GM12878 (cell line): ENCODE measurements around the gene PRM3. TPM values are rescaled to one million over a fixed set of nuclear protein-coding genes. Genes with fewer than 3 reads are reported as not detected.

Experiments used
- ATF2 ChIP-seq: IDR thresholded peaks from 2 replicates; pipeline ENCODE4 v1.6.1; 2012; ENCODE audit warnings: low read length, inconsistent platforms
- CREB1 ChIP-seq: IDR thresholded peaks from 2 replicates; pipeline ENCODE4 v1.6.1; 2012; ENCODE audit warnings: low read depth, mild to moderate bottlenecking, inconsistent platforms
- DPF2 ChIP-seq: fragments of 450-650 bp; IDR thresholded peaks from 2 replicates; pipeline ENCODE4 v1.6.1; 2017; ENCODE audit warnings: mild to moderate bottlenecking
- HCFC1 ChIP-seq: fragments of 150-350 bp; IDR thresholded peaks from 2 replicates; pipeline ENCODE4 v1.6.1; 2014; ENCODE audit warnings: low read length
- MEF2B ChIP-seq: fragments of 450-650 bp; IDR thresholded peaks from 2 replicates; pipeline ENCODE4 v1.6.1; 2018; ENCODE audit warnings: mild to moderate bottlenecking, moderate library complexity; ENCODE audit not compliant: partially characterized antibody, poor library complexity, severe bottlenecking
- PKNOX1 ChIP-seq: fragments of 450-650 bp; IDR thresholded peaks from 2 replicates; pipeline ENCODE4 v1.6.1; 2016; ENCODE audit warnings: mild to moderate bottlenecking
- POLR2A ChIP-seq: IDR thresholded peaks from 2 replicates; pipeline ENCODE4 v1.6.1; 2011; ENCODE audit warnings: low read depth, mild to moderate bottlenecking, low read length
- POLR2AphosphoS2 ChIP-seq: IDR thresholded peaks from 2 replicates; pipeline ENCODE4 v1.6.1; 2011; ENCODE audit warnings: low read depth, mild to moderate bottlenecking, low read length, improper control_type of control experiment, moderate library complexity
- PRDM15 ChIP-seq: fragments of 450-650 bp; formaldehyde crosslinking; IDR thresholded peaks from 2 replicates; pipeline ENCODE4 v1.4.0; 2020; ENCODE audit warnings: mild to moderate bottlenecking, moderate library complexity
- SMARCA5 ChIP-seq: fragments of 450-650 bp; IDR thresholded peaks from 2 replicates; pipeline ENCODE4 v1.6.1; 2017; ENCODE audit warnings: mild to moderate bottlenecking
- SMC3 ChIP-seq: IDR thresholded peaks from 2 replicates; pipeline ENCODE4 v1.6.1; 2011; ENCODE audit warnings: low read length, improper control_type of control experiment, borderline replicate concordance
- STAT1 ChIP-seq: fragments of 450-650 bp; conservative IDR thresholded peaks from 2 replicates; pipeline ENCODE4 v1.6.1; 2014; ENCODE audit warnings: antibody characterized with exemption, mild to moderate bottlenecking
- TARDBP ChIP-seq: IDR thresholded peaks from 2 replicates; pipeline ENCODE4 v1.6.1; 2016; ENCODE audit warnings: borderline replicate concordance
- ZBED1 ChIP-seq: IDR thresholded peaks from 2 replicates; pipeline ENCODE4 v1.6.1; 2016; ENCODE audit warnings: borderline replicate concordance
- ZBTB4 ChIP-seq: fragments of 450-650 bp; formaldehyde crosslinking; IDR thresholded peaks from 2 replicates; pipeline ENCODE4 v1.4.0; 2022; ENCODE audit warnings: mild to moderate bottlenecking, moderate library complexity
- ZNF274 ChIP-seq: IDR thresholded peaks from one replicate; pipeline ENCODE4 v1.8.0; 2011; ENCODE audit not compliant: insufficient read length, insufficient read depth
- polyA plus RNA-seq, 11 experiments: library from polyadenylated mRNA; depleted of rRNA in 4 of 11; unstranded in 6 of 11; stranded (reverse) in 5 of 11; fragments of >200 nt; fragmentation: Nextera tagmentation in 4 of 11; fragmentation: Illumina TruSeq in 1 of 11; extraction: Ambion mirVana in 4 of 11; extraction: Trizol in 1 of 11; gene quantifications; 1 replicate in 1 of 11; 2 replicates in 10 of 11; pipeline versions ENCODE4 v1.2.1 to v1.2.3, GENCODE V29; 2011 to 2016; ENCODE audit warnings: inconsistent platforms in 2 of 11, missing spikeins in 2 of 11, low read depth in 1 of 11
- total RNA-seq, 4 experiments: library from RNA; depleted of rRNA in 3 of 4; stranded (reverse); fragments of >200 nt in 3 of 4; fragmentation: Illumina TruSeq in 1 of 4; extraction: Trizol in 1 of 4; gene quantifications; 2 replicates each; pipeline versions ENCODE4 v1.2.1 to v1.2.3, GENCODE V29; 2013 to 2021
- TF ChIP-seq, protein P1 (sequence below): fragments of 450-650 bp; IDR thresholded peaks from 2 replicates; pipeline ENCODE4 v1.6.1; 2017; ENCODE audit warnings: mild to moderate bottlenecking, moderate library complexity

The PRM3 gene
- total and polyA plus RNA-seq, 10 of the 15 experiments (the other 5 are each of a cell fraction or from before 2014, with no cell fraction given): not detected

DNA sequence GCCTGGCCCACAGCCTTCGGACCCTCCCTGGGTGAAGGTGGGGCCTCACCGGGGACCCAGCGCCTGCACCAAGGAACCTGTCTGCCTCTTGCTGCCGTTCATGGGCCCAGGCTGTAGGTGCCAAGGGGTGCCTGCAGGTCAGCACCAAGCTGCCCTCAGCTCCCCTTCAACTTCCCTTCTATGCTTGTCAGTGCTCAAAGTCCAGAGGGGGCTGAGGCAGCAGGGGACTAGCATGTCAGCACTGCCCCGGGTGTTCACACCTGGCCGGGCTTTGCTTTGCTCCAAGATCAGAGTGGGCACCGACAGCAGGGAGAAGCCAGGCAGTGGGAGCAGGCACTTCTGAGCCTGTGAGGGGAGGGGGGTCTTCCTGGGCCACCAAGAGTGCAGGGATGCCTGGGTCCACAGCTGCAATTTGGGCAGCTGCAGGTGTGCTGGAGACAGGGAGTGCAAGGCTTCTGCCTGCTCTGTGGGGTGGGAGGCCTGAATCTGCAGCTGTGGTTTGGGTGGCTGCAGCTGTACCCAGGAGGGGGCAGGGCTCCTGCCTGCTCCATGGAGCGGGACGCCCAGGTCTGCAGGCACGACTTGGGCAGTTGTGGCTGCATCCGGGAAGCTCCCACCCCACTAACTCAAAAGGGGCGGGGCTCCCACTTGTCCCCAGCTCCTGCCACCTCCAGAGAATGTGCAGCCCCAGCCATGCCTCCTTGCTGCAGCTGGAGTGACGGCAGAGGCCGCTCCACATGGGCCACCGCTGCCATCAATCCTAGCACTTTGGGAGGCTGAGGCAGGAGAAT, 35.3 kb upstream of the PRM3 start (continued):
- TF ChIP-seq ZBTB4 (CRISPR knock-in tag): no peak
- TF ChIP-seq PKNOX1: no peak
- no peak for TF ChIP-seq POLR2AphosphoS2
- TF ChIP-seq ATF2: no peak
- TF ChIP-seq TARDBP: no peak
- TF ChIP-seq HCFC1: no peak
- no peak for TF ChIP-seq STAT1
- TF ChIP-seq CREB1: peak; percentile 38; the same call in 1 of the 2 replicates
- TF ChIP-seq, protein P1, sequence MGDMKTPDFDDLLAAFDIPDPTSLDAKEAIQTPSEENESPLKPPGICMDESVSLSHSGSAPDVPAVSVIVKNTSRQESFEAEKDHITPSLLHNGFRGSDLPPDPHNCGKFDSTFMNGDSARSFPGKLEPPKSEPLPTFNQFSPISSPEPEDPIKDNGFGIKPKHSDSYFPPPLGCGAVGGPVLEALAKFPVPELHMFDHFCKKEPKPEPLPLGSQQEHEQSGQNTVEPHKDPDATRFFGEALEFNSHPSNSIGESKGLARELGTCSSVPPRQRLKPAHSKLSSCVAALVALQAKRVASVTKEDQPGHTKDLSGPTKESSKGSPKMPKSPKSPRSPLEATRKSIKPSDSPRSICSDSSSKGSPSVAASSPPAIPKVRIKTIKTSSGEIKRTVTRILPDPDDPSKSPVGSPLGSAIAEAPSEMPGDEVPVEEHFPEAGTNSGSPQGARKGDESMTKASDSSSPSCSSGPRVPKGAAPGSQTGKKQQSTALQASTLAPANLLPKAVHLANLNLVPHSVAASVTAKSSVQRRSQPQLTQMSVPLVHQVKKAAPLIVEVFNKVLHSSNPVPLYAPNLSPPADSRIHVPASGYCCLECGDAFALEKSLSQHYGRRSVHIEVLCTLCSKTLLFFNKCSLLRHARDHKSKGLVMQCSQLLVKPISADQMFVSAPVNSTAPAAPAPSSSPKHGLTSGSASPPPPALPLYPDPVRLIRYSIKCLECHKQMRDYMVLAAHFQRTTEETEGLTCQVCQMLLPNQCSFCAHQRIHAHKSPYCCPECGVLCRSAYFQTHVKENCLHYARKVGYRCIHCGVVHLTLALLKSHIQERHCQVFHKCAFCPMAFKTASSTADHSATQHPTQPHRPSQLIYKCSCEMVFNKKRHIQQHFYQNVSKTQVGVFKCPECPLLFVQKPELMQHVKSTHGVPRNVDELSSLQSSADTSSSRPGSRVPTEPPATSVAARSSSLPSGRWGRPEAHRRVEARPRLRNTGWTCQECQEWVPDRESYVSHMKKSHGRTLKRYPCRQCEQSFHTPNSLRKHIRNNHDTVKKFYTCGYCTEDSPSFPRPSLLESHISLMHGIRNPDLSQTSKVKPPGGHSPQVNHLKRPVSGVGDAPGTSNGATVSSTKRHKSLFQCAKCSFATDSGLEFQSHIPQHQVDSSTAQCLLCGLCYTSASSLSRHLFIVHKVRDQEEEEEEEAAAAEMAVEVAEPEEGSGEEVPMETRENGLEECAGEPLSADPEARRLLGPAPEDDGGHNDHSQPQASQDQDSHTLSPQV: no peak
- no peak for TF ChIP-seq POLR2A
- TF ChIP-seq PRDM15 (CRISPR knock-in tag): no peak
- no peak for TF ChIP-seq ZNF274
- peak; percentile 53; the same call in 1 of the 2 replicates for TF ChIP-seq SMARCA5
- TF ChIP-seq DPF2: peak; percentile 94
- TF ChIP-seq SMC3: no peak
- TF ChIP-seq MEF2B: peak; percentile 58
- TF ChIP-seq ZBED1: no peak
